HCT116 (cell line): Measurements from ENCODE around the gene ITSN1. TPM values are rescaled to one million over a fixed set of nuclear protein-coding genes. Genes with fewer than 3 reads are reported as not detected.

Experiments
- ATAC-seq: fragments of 200-7000 bp; cut with Tn5 transposase; 2 replicates; pipeline ENCODE4 v1.9.1; 2020; ENCODE audit warnings: mild to moderate bottlenecking, moderate library complexity
- BruUV-seq: library from RNA; stranded (reverse); fragments of 400-500 nt; replicated peaks from 2 replicates; lab custom pipeline; 2021; lab: Mats Ljungman, UMichigan
- CTCF ChIA-PET: fragments of 300-600 bp; sonication (Branson Sonifier 250); formaldehyde crosslinking; loops from one replicate; lab custom pipeline; 2021; ENCODE audit warnings: antibody characterized with exemption; lab: Charles Lee
- POLR2A ChIA-PET: fragments of 300-600, 350-600 bp; sonication (Branson Sonifier 250); formaldehyde crosslinking; loops from one replicate; lab custom pipeline; 2021; ENCODE audit warnings: antibody characterized with exemption; lab: Charles Lee
- RAD21 ChIA-PET, 2 experiments: fragments of 300-600 bp; sonication (Branson Sonifier 250); formaldehyde crosslinking; loops; one replicate each; lab custom pipeline; 2023; ENCODE audit warnings: low total read pairs in 2 of 2; ENCODE audit not compliant: uncharacterized antibody in 2 of 2, unreplicated experiment in 2 of 2, low non-redundant PET in 1 of 2; lab: Charles Lee
- DNase-seq: peaks from one replicate; pipeline ENCODE4 v3.0.0-alpha.2; 2010; ENCODE audit warnings: low read depth, low spot score
- H2AFZ ChIP-seq: fragments of 200-600 bp; shearing (Covaris generic), sonication (generic); 2 replicates; pipeline ENCODE4 v1.6.1; 2017; ENCODE audit warnings: low read depth, mixed run types, mixed read lengths, antibody characterized with exemption, low read length; ENCODE audit not compliant: poor library complexity, severe bottlenecking
- H3K27ac ChIP-seq: 2 replicates; pipeline ENCODE4 v1.5.1; 2012; ENCODE audit warnings: low read depth, low read length
- H3K27me3 ChIP-seq: fragments of 200-600 bp; sonication (generic); 2 replicates; pipeline ENCODE4 v1.6.1; 2016; ENCODE audit warnings: mixed run types, low read length, mixed read lengths; ENCODE audit not compliant: insufficient read depth
- H3K36me3 ChIP-seq, 2 experiments: fragments of 200-500 bp in 1 of 2; fragments of 200-600 bp in 1 of 2; sonication (Bioruptor generic) in 1 of 2; sonication (generic) in 1 of 2; 2 replicates each; pipeline versions ENCODE4 v1.5.1 to v1.6.1; 2014 to 2016; ENCODE audit warnings: low read length in 2 of 2, inconsistent platforms in 1 of 2, mixed read lengths in 1 of 2, mixed run types in 1 of 2; ENCODE audit not compliant: insufficient read depth in 2 of 2, control insufficient read depth in 1 of 2
- H3K4me1 ChIP-seq, 2 experiments: fragments of 200-600 bp in 1 of 2; sonication (generic) in 1 of 2; 2 replicates each; pipeline versions ENCODE4 v1.5.1 to v1.6.1; 2012 to 2017; ENCODE audit warnings: low read length in 2 of 2, inconsistent platforms in 1 of 2, mild to moderate bottlenecking in 1 of 2, mixed read lengths in 1 of 2, mixed run types in 1 of 2, moderate library complexity in 1 of 2; ENCODE audit not compliant: insufficient read depth in 2 of 2, control insufficient read depth in 1 of 2
- H3K4me2 ChIP-seq: fragments of 200-600 bp; sonication (generic); 2 replicates; pipeline ENCODE4 v1.6.1; 2017; ENCODE audit warnings: mixed run types, low read length, mixed read lengths
- H3K4me3 ChIP-seq, 2 experiments: fragments of 200-600 bp in 1 of 2; sonication (generic) in 1 of 2; replicated peaks in 1 of 2; 2 replicates each; pipeline ENCODE4 v1.5.1; 2011 to 2016; ENCODE audit warnings: low read length in 2 of 2, control low read depth in 1 of 2, low read depth in 1 of 2, mild to moderate bottlenecking in 1 of 2, mixed read lengths in 1 of 2, mixed run types in 1 of 2
- H3K79me2 ChIP-seq: fragments of 200-600 bp; sonication (generic); 2 replicates; pipeline ENCODE4 v1.6.1; 2017; ENCODE audit warnings: mild to moderate bottlenecking, mixed run types, low read length, moderate library complexity, mixed read lengths; ENCODE audit not compliant: insufficient read depth
- H3K9ac ChIP-seq: fragments of 200-600 bp; sonication (generic); 2 replicates; pipeline ENCODE4 v1.6.1; 2016; ENCODE audit warnings: low read length, mixed read lengths
- H3K9me2 ChIP-seq: fragments of 200-600 bp; sonication (generic), shearing (Covaris generic); 2 replicates; pipeline ENCODE4 v1.6.1; 2017; ENCODE audit warnings: mixed run types, mild to moderate bottlenecking, moderate library complexity; ENCODE audit not compliant: insufficient read depth
- H3K9me3 ChIP-seq, 2 experiments: fragments of 200-500 bp in 1 of 2; fragments of 200-600 bp in 1 of 2; sonication (Bioruptor generic) in 1 of 2; sonication (generic) in 1 of 2; 2 replicates each; pipeline ENCODE4 v1.6.1; 2014 to 2017; ENCODE audit warnings: low read length in 2 of 2, mixed read lengths in 2 of 2, inconsistent platforms in 1 of 2, low read depth in 1 of 2, mild to moderate bottlenecking in 1 of 2, mixed run types in 1 of 2, moderate library complexity in 1 of 2; ENCODE audit not compliant: control insufficient read depth in 1 of 2, insufficient read depth in 1 of 2
- H4K20me1 ChIP-seq: fragments of 200-600 bp; sonication (generic), shearing (Covaris generic); 2 replicates; pipeline ENCODE4 v1.6.1; 2017; ENCODE audit warnings: mixed run types, mild to moderate bottlenecking, moderate library complexity; ENCODE audit not compliant: insufficient read depth
- EGR1 ChIP-seq: IDR thresholded peaks from 2 replicates; pipeline ENCODE4 v1.6.1; 2012; ENCODE audit warnings: low read depth
- MAX ChIP-seq: IDR thresholded peaks from 2 replicates; pipeline ENCODE4 v1.6.1; 2012
- POLR2A ChIP-seq: IDR thresholded peaks from 2 replicates; pipeline ENCODE4 v1.7.0; 2011; ENCODE audit warnings: borderline replicate concordance; ENCODE audit not compliant: insufficient read depth, insufficient read length; ENCODE audit errors: extremely low read depth
- POLR2AphosphoS5 ChIP-seq: IDR thresholded peaks from 2 replicates; pipeline ENCODE4 v1.6.1; 2011; ENCODE audit warnings: mild to moderate bottlenecking, low read depth, low read length, moderate library complexity
- SP1 ChIP-seq: IDR thresholded peaks from 2 replicates; pipeline ENCODE4 v1.6.1; 2012; ENCODE audit warnings: low read depth
- YY1 ChIP-seq: IDR thresholded peaks from 2 replicates; pipeline ENCODE4 v1.6.1; 2011; ENCODE audit warnings: low read length, low read depth, moderate library complexity, mild to moderate bottlenecking; ENCODE audit not compliant: insufficient replicate concordance; ENCODE audit errors: extremely low read depth
- ZFX ChIP-seq: fragments of 450-650 bp; IDR thresholded peaks from 2 replicates; pipeline ENCODE4 v1.6.1; 2017
- intact Hi-C: fragments of 100-400 bp; cut with micrococcal nuclease; formaldehyde crosslinking; loops from 2 replicates; pipeline ENCODE4 v1.10.0; 2022
- total RNA-seq: library from RNA; stranded (reverse); gene quantifications from one replicate; pipeline ENCODE4 v1.2.1, GENCODE V29; 2021; ENCODE audit not compliant: unreplicated experiment

The ITSN1 gene
- total RNA-seq, 1 experiment from 2014 or later: 25.8 TPM

GRCh38 chr21:33915368-33916199, 273.3 kb downstream of the ITSN1 start, which contains the start of gene ATP5PO:
ATP5PO (minus strand) TSS chr21:33915804; CDS start chr21:33915763, 41 bp downstream.
- Histone ChIP-seq H3K9ac (peak within 1 kb of the TSS; percentile 98), H3K79me2 (peaks cover 51% of the 10 kb centered on the region), H3K27me3 (no peaks in the 10 kb centered on the region), H3K27ac (peak within 1 kb of the TSS; percentile 74), H3K4me2 (peak within 1 kb of the TSS; percentile 86), H2AFZ (peak within 1 kb of the TSS; percentile 100), H3K36me3 (peaks cover 28 to 31% of the 10 kb centered on the region in 2 experiments; a peak in 3 of 4 replicates), H3K4me3 (peak within 1 kb of the TSS; percentile 99 to 100), H3K9me3 (no peaks in the 10 kb centered on the region), H4K20me1 (no peaks in the 10 kb centered on the region), H3K9me2 (no peaks in the 10 kb centered on the region), H3K4me1 (peaks cover 8 to 16% of the 10 kb centered on the region in 2 experiments; a peak in 3 of 4 replicates)
- intact Hi-C loops: no loop called here
- POLR2A ChIA-PET: no interaction called here
- RAD21 ChIA-PET: no interaction called here
- CTCF ChIA-PET: interaction anchor here (1.4 kb wide), 1 partner anchor 432 kb away, joined by 4 read pairs; no protein-coding TSS in a partner anchor
- peak; percentile 94 for DNase-seq
- TSS peak; percentile 66 for BruUV-seq
- TF ChIP-seq POLR2AphosphoS5 (peak; percentile 95), YY1 (peak; percentile 92), SP1 (peak; percentile 37; the same call in 1 of the 2 replicates), MAX (no peak), EGR1 (peak; percentile 83), ZFX (no peak), POLR2A (peak; percentile 80)
- ATAC-seq: peak; percentile 100

GRCh38 chr21:33916200-33916567, 273.9 kb downstream of the ITSN1 start:
- no peaks in the 10 kb centered on the region for H3K9me2 ChIP-seq
- peak overlapping the region; percentile 98 for H3K9ac ChIP-seq
- BruUV-seq: no TSS peak
- no peak overlapping the region for H3K27ac ChIP-seq
- DNase-seq: no peak
- H4K20me1 ChIP-seq: no peaks in the 10 kb centered on the region
- TF ChIP-seq POLR2A (peak; percentile 2), POLR2AphosphoS5 (no peak)
- peak overlapping the region; percentile 99 to 100 for H3K4me3 ChIP-seq
- H3K9me3 ChIP-seq: no peaks in the 10 kb centered on the region
- intact Hi-C loops: no loop called here
- no peaks in the 10 kb centered on the region for H3K27me3 ChIP-seq
- ChIA-PET POLR2A (no interaction called here), CTCF (no interaction called here), RAD21 (no interaction called here)
- peaks cover 8 to 16% of the 10 kb centered on the region in 2 experiments; a peak in 3 of 4 replicates for H3K4me1 ChIP-seq
- no peak for ATAC-seq
- peak overlapping the region; percentile 86 for H3K4me2 ChIP-seq
- peaks cover 22 to 25% of the 10 kb centered on the region in 2 experiments; a peak in 3 of 4 replicates for H3K36me3 ChIP-seq
- peaks cover 45% of the 10 kb centered on the region for H3K79me2 ChIP-seq
- peak overlapping the region; percentile 100 for H2AFZ ChIP-seq
